ENCODE results near the gene GTF2IRD2.
"Not testable (repeated sequence)": the region's sequence is repeated elsewhere in the genome, so short reads cannot be mapped to it uniquely, and the experiment has no call there.

Gene GTF2IRD2

DNA sequence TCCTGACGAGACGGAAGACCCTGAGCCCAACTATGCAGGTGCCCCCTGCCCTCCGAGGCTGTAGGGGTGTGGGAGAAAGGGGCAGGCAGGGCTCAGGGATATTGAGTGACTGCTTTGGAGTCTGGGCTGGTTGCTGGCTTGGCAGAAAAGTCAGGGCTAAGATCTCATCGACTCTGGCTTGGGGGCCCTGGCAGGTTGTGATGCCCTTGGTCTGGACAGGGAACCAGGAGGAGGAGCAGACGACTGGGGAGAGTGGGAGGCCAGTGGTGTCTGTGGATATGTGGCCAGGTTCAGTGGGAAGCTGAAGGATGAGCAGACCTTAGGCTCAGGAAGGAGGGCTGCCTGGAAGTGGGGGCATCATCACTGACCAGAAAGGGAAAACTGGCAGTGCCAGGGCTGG is 67.8 kb downstream of the GTF2IRD2 start:
- DNase-seq, result not testable (repeated sequence)

GRCh38 chr7:74781746-74782145 is 69.7 kb downstream of the GTF2IRD2 start:
- not testable (repeated sequence) for DNase-seq

DNA sequence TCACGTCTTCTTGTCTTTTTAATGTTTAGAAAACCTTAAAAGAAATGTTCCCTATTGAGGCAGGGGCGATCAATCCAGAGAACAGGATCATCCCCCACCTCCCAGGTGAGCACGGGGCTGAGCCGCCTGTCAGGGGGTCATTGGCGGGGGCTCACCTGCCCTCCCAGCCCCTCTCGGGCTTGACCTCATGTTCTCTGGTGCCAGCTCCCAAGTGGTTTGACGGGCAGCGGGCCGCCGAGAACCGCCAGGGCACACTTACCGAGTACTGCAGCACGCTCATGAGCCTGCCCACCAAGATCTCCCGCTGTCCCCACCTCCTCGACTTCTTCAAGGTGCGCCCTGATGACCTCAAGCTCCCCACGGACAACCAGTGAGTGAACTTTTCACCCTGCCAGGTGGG is 72.4 kb downstream of the GTF2IRD2 start:
- DNase-seq, result not testable (repeated sequence)

DNA sequence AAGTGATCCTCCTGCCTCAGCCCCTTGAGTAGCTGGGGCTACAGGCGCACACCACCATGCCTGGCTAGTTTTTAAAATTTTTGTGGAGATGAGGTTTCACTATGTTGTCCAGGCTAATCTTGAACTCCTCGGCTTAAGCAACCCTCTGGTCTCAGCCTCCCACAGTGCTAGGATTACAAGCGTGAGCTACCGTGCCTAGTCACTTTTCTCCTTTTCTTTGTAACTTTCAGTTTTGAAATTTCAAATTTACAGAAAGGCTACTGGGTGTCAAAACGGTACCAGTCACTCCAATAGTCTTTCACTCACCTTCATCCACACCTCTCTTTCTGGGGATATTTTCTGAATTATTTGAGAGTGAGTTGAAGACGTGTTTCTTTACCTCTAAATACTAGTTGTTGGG is 76.3 kb downstream of the GTF2IRD2 start:
- not testable (repeated sequence) for DNase-seq

- not testable (repeated sequence) for DNase-seq
These were observed 77.3 kb downstream of the GTF2IRD2 start, which contains the start of gene NCF1 for GRCh38 chr7:74773760-74774750. TSS of gene NCF1 (plus strand) at chr7:74774011. CDS start at chr7:74774032, 21 bp downstream.

DNA sequence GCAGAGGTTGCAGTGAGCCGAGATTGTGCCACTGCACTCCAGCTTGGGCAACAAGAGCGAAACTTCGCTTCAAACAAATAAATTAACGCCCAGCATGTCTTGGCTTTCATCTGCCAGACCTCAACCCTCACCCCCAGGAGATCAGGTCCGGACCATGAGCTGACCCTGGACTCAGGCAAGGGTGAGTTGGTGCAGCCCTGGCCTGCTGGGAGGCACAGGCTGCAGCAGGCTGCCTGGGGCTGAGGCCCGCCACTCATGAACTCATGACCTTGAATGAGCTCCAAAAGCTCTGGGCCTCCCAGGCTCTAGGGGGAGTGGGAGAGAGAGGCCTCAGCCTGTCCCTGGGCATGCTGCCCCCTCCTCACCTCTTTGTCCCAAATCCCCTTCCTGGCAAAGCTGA is 79.3 kb downstream of the GTF2IRD2 start:
- DNase-seq, result not testable (repeated sequence)

DNA sequence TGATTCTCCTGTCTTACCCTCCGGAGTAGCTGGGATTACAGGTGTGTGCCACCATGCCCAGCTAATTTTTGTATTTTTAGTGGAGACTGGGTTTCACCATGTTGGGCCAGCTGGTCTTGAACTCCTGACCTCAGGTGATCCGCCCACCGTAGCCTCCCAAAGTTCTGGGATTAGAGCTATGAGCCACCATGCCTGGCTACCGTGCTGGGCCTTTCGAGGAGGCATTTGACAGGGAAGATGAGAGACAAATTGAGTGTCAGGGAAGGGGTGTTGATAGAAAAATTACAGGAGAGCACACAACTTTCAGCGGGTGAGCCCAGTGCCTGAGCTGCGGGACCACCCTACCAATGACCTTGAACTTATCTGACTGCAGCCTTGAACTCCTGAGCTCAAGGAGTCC is 81.3 kb downstream of the GTF2IRD2 start:
- DNase-seq, result not testable (repeated sequence)

DNA sequence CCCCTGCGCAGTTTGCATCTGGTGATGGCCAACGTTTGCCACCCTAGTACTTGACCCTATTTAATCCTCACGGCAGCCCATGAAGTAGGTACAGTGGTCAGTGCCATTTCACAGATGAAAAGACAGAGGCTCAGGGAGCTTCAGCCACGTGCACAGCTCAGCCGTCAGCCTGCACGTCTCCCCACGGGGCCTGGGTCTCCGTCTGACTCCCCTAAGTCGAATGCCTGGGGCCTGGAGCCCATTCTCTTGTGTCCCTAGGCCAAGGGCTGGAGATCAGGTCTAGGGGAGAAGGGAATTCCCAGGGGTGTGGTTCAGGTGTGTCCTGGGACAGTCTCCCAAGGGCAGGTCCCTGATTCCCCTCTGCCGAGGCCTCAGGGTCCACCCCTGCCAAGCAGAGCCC is 84.4 kb downstream of the GTF2IRD2 start:
- DNase-seq, result not testable (repeated sequence)

DNA sequence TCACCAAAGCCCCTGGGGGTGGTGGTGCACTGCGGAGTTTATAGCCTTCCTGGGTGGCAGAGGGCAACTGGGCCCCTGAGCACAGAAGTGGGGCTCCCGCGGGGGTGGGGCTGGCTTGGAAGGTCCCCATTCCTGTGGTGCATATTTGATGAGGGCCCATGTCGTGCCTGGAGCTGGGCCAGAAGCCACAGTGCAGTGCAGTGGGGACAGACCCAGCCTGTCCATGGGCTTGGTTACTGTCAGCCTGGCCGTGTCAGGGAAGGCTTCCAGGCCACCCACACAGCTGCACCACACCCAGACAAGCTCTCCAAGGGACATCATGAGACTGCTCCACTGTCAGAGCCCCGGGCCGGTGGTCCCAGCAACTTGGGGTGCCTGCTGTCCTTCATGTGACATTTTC is 84.9 kb downstream of the GTF2IRD2 start:
- not testable (repeated sequence) for DNase-seq

DNA sequence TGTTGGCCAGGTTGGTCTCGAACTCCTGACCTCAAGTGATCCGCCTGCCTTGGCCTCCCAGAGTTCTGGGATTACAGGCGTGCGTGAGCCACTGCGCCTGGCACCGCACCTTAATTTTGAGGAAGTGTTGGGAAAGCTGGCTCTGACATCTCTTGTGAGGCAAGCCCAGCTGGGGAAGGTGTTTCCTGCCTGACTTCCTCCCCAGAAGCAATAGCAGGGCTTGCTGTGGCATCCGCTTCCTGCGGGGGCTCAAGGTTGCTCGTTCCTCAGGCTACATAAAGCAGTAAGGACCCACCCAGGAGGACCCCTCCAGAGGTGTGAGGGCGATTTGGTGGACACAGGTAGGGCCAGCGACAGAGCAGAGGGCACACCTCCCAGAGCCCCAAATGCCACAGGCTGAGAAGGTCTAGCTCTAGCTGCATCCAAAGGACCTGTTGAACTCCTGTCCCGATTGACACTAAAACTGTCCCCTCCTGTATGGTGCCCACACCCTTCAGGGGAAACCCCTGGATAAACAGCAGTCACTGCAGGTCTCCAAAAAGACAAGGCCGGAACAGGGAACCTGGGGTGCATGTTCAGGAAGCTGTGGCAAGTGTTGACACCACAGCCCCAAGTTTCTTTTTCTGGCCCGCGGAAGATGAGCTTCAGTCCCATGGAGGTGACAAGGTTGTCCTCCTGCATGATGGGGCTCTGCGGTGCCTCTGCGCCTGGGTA is 86.0 kb downstream of the GTF2IRD2 start:
- DNase-seq, result not testable (repeated sequence)

GRCh38 chr7:74758982-74759381 is 92.4 kb downstream of the GTF2IRD2 start:
- DNase-seq, result not testable (repeated sequence)

- DNase-seq, result not testable (repeated sequence)
These were observed 93.1 kb downstream of the GTF2IRD2 start for GRCh38 chr7:74758268-74758667.

- not testable (repeated sequence) for DNase-seq
These were observed 94.7 kb downstream of the GTF2IRD2 start for GRCh38 chr7:74756673-74757072.

DNA sequence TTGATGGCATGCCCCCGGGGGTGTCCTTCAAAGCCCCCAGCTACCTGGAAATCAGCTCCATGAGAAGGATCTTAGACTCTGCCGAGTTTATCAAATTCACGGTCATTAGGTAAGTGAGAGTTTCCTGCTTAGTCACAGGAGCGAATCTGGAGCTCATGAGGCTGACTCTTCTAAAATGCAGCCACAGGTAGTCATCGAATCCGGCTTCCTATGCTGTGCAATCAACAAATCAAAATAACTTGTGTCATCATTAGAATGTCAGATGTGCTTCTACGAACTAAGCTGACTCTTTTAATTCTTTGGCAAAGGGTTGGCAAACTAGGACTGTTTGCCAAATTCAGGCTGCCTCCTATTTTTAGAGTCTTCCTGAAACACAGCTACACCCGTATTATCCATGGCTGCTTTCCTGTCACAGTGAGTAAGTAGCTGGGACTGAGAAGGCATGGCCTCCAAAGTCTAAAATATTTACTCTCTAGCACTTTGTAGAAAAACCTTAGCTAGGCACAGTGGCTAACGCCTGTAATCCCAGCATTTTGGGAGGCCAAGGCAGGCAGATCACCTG is 97.4 kb downstream of the GTF2IRD2 start:
- not testable (repeated sequence) for DNase-seq

Data from activated T-cell treated with anti-CD3 and anti-CD28 coated beads, Interleukin-2, amount 50 U/mL, for 1 hour (primary cell).